ENCODE data around the gene BBC3. TPM values are rescaled to one million over a fixed set of nuclear protein-coding genes. Genes with fewer than 3 reads are reported as not detected.

The BBC3 gene
- total RNA-seq, 2 experiments from 2014 or later = 39.8 to 42.1 TPM

DNA sequence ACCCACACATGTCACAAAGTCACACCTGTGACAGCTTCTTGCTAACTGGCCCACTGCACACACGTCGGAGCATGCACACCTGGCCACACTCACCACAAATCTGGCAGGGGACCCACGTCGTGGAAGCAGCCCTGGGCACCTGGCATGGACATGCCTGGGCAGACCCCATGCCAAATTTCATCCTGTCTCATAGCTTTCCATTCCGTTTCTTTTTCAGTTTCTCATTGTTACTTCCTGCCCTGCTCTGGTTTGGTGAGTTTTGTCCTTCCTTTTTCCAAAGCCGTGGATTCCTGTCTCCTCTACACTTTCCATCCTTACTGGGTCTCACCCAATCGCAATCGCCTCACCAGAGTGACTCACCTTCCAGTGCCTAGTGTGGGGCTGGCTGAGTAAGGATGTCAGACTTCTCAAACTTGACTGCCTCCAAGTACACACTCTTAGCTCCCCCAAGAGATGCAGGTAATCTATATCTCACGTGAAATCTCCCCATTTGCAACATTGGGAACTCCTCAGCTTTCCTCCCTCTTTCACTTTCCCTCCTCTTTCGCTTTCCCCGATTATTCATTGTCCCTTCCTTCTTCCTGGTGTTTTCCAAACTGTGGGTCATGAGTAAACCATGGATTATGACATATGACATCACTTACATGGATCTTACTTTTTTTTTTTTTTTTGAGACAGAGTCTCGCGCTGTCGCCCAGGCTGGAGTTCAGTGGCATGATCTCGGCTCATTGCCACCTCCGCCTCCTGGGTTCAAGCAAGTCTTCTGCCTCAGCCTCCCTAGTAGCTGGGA lies 1.6 kb upstream of the BBC3 start:
- intact Hi-C loops (cut with DNase I, micrococcal nuclease) = loop anchor here in 1 of 2 experiments (10.0 kb wide), 1 partner anchor 518 kb away; the partner anchor contains the start of gene PRKD2
- Histone ChIP-seq H3K27me3 (ENCODE audit: control insufficient read depth in 1 of 2, insufficient read depth in 2 of 2, low read length in 2 of 2) (no peaks in the 10 kb centered on the region), H3K9me3 (ENCODE audit: control insufficient read depth in 1 of 2, insufficient read depth in 1 of 2, low read length in 2 of 2) (no peaks in the 10 kb centered on the region), H3K27ac (ENCODE audit: low read depth in 1 of 2, low read length in 2 of 2) (no peak overlapping the region), H3K36me3 (ENCODE audit: insufficient read depth, low read length) (no peaks in the 10 kb centered on the region), H3K4me1 (ENCODE audit: insufficient read depth, low read length) (peaks cover 43% of the 10 kb centered on the region), H3K4me3 (ENCODE audit: low read length) (no peak overlapping the region)
- Mint-ChIP-seq H3K36me3 (ENCODE audit: low read depth) (no peaks in the 10 kb centered on the region), H3K27ac (peak overlapping the region; percentile 72), H3K9me3 (no peaks in the 10 kb centered on the region), H3K4me3 (peak overlapping the region; percentile 85), H3K27me3 (no peaks in the 10 kb centered on the region), H3K4me1 (ENCODE audit: low read depth) (peaks cover 20% of the 10 kb centered on the region)
- no peak for TF ChIP-seq CTCF (IDR thresholded peaks at IDR 0.05)
- peak in 3 of 14 experiments; percentile 38 to 54 (median 52) for DNase-seq
- POLR2A ChIA-PET = interaction anchor here (0.8 to 1.4 kb wide), 3 partner anchors 12 to 46 kb away, joined by 3 to 9 read pairs (median 6); partner anchors contain the start of gene CCDC9
- no peak for ATAC-seq (ENCODE audit: poor library complexity)
- CTCF ChIA-PET = interaction anchor here (1.1 to 2.0 kb wide), 3 partner anchors 12 to 22 kb away, joined by 3 to 19 read pairs (median 4); no protein-coding TSS in a partner anchor

DNA sequence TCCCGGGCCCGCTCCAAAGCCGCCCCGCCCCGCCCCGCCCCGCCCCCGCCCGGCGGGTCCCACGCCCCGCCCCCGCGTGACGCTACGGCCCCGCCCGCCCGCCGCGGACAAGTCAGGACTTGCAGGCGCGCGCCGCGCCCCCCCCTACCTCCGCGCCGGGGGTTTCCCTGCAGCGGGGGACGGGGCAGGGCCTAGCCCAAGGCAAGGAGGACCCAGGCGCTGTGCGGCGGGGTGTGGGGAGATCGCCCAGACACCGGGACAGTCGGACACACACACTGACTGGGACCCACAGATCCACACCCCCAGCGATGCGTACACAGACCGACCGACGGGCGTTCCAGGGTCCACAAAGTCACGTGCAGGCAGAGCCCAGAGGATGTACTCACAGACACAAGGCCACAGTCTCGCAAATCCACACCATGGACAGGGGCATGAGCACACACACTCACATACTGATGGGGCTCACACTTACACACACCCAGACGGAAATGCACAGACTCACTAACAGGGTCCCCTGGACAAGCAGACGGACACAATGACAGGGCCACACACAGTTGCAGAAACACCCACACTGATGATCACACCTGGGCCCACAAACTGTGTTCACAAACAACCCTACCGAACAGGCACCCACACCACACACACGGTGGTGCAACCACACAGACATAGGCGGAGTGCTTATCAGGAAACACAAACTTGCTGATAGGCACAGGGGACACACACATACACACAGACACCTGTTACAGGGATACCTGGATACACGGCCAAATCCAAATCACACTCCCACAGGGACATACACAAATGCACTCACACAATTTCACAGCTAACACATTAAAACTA lies 436 bp upstream of the BBC3 start:
- peak; percentile 56 for ATAC-seq (ENCODE audit: poor library complexity)
- H3K4me3 Mint-ChIP-seq = peak overlapping the region; percentile 85

More for the DNA sequence above, 436 bp upstream of the BBC3 start:
- POLR2A ChIA-PET = interaction anchor here (1.2 to 1.4 kb wide), 2 partner anchors 13 to 25 kb away, joined by 3 to 9 read pairs; partner anchors contain the start of gene CCDC9
- Histone ChIP-seq H3K9me3 (ENCODE audit: control insufficient read depth in 1 of 2, insufficient read depth in 1 of 2, low read length in 2 of 2) (no peaks in the 10 kb centered on the region), H3K27ac (ENCODE audit: low read depth in 1 of 2, low read length in 2 of 2) (peak overlapping the region in 1 of 2 donors; percentile 55), H3K4me1 (ENCODE audit: insufficient read depth, low read length) (peaks cover 55% of the 10 kb centered on the region), H3K27me3 (ENCODE audit: control insufficient read depth in 1 of 2, insufficient read depth in 2 of 2, low read length in 2 of 2) (no peaks in the 10 kb centered on the region), H3K36me3 (ENCODE audit: insufficient read depth, low read length) (no peaks in the 10 kb centered on the region), H3K4me3 (ENCODE audit: low read length) (peak overlapping the region; percentile 62)
- Mint-ChIP-seq H3K4me1 (ENCODE audit: low read depth) (peaks cover 28% of the 10 kb centered on the region), H3K27ac (peak overlapping the region; percentile 72), H3K36me3 (ENCODE audit: low read depth) (no peaks in the 10 kb centered on the region), H3K9me3 (no peaks in the 10 kb centered on the region), H3K27me3 (no peaks in the 10 kb centered on the region)
- intact Hi-C loops (cut with DNase I, micrococcal nuclease) = loop anchor here (1.0 to 10.0 kb wide), 4 partner anchors 10 to 517 kb away; partner anchors contain the start of genes CCDC9 (in 1 of the 2) and PRKD2 (in 1 of the 2)
- CTCF ChIA-PET = interaction anchor here (1.6 to 2.0 kb wide), 2 partner anchors 13 to 21 kb away, joined by 4 to 19 read pairs; no protein-coding TSS in a partner anchor
- TF ChIP-seq CTCF (IDR thresholded peaks at IDR 0.05) = no peak
- DNase-seq = peak; percentile 77 to 96 (median 90)

Measured in CD4-positive, alpha-beta T cell (primary cell).